ENCODE measurements around the gene NUDT22. TPM values are rescaled to one million over a fixed set of nuclear protein-coding genes. Genes with fewer than 3 reads are reported as not detected.

Gene NUDT22
- total RNA-seq, 1 donor from 2014 or later: 83.6 TPM

GRCh38 chr11:64206457-64207255, 19.4 kb upstream of the NUDT22 start, which contains the start of gene FERMT3:
Gene FERMT3, plus strand, starts transcription at chr11:64206721. Its CDS starts 644 bp downstream, at chr11:64207365.
- DNase-seq (ENCODE audit: low read depth): no peak

- peak; percentile 86 for DNase-seq (ENCODE audit: low read depth)
These were observed 18.6 kb upstream of the NUDT22 start for GRCh38 chr11:64207256-64208085.

- DNase-seq (ENCODE audit: low read depth): peak; percentile 40
These were observed 17.8 kb upstream of the NUDT22 start for GRCh38 chr11:64208086-64208795.

- no peak for DNase-seq (ENCODE audit: low read depth)
These were observed 17.1 kb upstream of the NUDT22 start for GRCh38 chr11:64208796-64209562.

GRCh38 chr11:64209563-64209843, 16.6 kb upstream of the NUDT22 start:
- no peak for DNase-seq (ENCODE audit: low read depth)

GRCh38 chr11:64210301-64211020, 15.6 kb upstream of the NUDT22 start:
- DNase-seq (ENCODE audit: low read depth): no peak

- no peak for DNase-seq (ENCODE audit: low read depth)
These were observed 14.7 kb upstream of the NUDT22 start for GRCh38 chr11:64211181-64211872.

GRCh38 chr11:64216879-64217278, 9.2 kb upstream of the NUDT22 start:
- DNase-seq (ENCODE audit: low read depth): no peak

GRCh38 chr11:64218628-64219353, 7.3 kb upstream of the NUDT22 start:
- no peak for DNase-seq (ENCODE audit: low read depth)

- no peak for DNase-seq (ENCODE audit: low read depth)
These were observed 6.8 kb upstream of the NUDT22 start for GRCh38 chr11:64219354-64219684.

- no peak for DNase-seq (ENCODE audit: low read depth)
These were observed 6.3 kb upstream of the NUDT22 start for GRCh38 chr11:64219755-64220154.

GRCh38 chr11:64220271-64220670, 5.8 kb upstream of the NUDT22 start:
- no peak for DNase-seq (ENCODE audit: low read depth)

GRCh38 chr11:64220798-64221197, 5.3 kb upstream of the NUDT22 start:
- DNase-seq (ENCODE audit: low read depth): no peak

GRCh38 chr11:64222651-64223000, 3.4 kb upstream of the NUDT22 start:
- no peak for DNase-seq (ENCODE audit: low read depth)

GRCh38 chr11:64223001-64223651, 2.9 kb upstream of the NUDT22 start:
- DNase-seq (ENCODE audit: low read depth): peak; percentile 51

GRCh38 chr11:64224151-64224890, 1.8 kb upstream of the NUDT22 start:
- DNase-seq (ENCODE audit: low read depth): no peak

- DNase-seq (ENCODE audit: low read depth): no peak
These were observed 1.0 kb upstream of the NUDT22 start for GRCh38 chr11:64224891-64225607.

Data from myocyte (in vitro differentiated cells).